ENCODE results near the gene SFT2D3.

- TF ChIP-seq CTCF (IDR thresholded peaks at IDR 0.05): no peak
- TF ChIP-seq POLR2A (IDR thresholded peaks at IDR 0.05): no peak
Measured at GRCh38 chr2:127652786-127653357, 48.4 kb upstream of the SFT2D3 start.

Measured in esophagus squamous epithelium (tissue), 4 donors.